NB4 (cell line): Measurements from ENCODE around the gene AKR7A3.
"Not testable (repeated sequence)": the region's sequence is repeated elsewhere in the genome, so short reads cannot be mapped to it uniquely, and the experiment has no call there.

ENCODE experiments used
- MAX ChIP-seq: IDR thresholded peaks from 2 replicates; pipeline ENCODE4 v1.6.1; 2011; ENCODE audit warnings: low read depth, low read length
- TF ChIP-seq, protein P1 (sequence below): IDR thresholded peaks from one replicate; pipeline ENCODE4 v1.5.1; 2012; ENCODE audit warnings: low read depth, low read length

DNA sequence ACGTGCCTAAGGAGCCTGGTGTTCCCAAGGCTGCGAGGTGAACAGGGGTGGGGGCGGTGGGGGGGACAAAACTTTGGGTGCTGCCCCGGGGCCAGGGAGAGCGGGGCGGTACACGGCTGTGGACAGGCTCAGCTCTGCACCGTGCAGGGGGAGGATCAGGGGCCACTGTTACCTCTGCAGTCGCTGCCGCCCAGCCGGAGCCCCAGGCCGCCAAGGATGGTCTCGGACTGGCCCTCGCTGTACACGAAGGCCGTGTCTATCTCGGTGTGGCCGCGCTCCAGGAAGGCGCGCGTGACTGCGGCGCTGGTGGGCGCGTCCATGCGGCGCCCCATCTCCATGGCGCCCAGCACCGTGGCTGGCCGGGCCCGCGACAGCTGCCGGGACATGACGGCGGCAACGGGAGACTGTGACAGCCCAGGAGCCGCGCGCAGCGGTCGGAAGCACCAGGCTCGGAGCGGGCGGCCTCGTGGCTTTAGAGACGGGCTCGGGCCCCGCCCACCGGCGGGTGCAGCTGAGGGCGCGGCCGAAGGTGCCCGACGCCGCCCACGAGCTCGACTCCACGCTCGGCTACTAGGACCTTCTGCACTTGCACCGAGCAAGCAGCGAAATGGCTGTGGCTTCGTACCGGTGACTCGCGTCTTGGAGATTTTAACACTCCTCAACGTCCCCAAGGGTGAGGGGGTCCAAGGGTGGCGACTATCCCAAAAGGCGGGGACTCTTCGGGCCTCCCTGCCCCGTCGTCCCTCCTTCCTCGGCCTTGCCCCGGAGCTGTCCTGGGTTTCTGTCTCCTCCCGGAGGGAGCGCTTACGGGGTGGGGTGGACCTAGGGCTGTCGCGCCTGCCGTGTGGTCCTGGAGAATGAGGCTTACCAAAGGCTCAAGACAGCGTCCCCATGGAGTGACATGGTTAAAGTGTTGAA is at the start of gene AKR7A3:
- TF ChIP-seq, protein P1, sequence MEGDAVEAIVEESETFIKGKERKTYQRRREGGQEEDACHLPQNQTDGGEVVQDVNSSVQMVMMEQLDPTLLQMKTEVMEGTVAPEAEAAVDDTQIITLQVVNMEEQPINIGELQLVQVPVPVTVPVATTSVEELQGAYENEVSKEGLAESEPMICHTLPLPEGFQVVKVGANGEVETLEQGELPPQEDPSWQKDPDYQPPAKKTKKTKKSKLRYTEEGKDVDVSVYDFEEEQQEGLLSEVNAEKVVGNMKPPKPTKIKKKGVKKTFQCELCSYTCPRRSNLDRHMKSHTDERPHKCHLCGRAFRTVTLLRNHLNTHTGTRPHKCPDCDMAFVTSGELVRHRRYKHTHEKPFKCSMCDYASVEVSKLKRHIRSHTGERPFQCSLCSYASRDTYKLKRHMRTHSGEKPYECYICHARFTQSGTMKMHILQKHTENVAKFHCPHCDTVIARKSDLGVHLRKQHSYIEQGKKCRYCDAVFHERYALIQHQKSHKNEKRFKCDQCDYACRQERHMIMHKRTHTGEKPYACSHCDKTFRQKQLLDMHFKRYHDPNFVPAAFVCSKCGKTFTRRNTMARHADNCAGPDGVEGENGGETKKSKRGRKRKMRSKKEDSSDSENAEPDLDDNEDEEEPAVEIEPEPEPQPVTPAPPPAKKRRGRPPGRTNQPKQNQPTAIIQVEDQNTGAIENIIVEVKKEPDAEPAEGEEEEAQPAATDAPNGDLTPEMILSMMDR: not testable (repeated sequence)
- not testable (repeated sequence) for TF ChIP-seq MAX
